K562 (cell line): ENCODE results near the gene CSTF1. TPM values are rescaled to one million over a fixed set of nuclear protein-coding genes. Genes with fewer than 3 reads are reported as not detected.

Experiments
- C11orf30 ChIP-seq: fragments of 450-650 bp; IDR thresholded peaks from 2 replicates; pipeline ENCODE4 v1.6.1; 2016; ENCODE audit warnings: low read depth, mild to moderate bottlenecking
- ERF ChIP-seq: fragments of 450-650 bp; formaldehyde crosslinking; IDR thresholded peaks from 2 replicates; pipeline ENCODE4 v1.4.0; 2020; ENCODE audit warnings: mild to moderate bottlenecking, mixed read lengths
- JUND ChIP-seq, 2 experiments: IDR thresholded peaks; 2 replicates in 1 of 2; 3 replicates in 1 of 2; pipeline ENCODE4 v1.6.1; 2011; ENCODE audit warnings: borderline replicate concordance in 2 of 2, low read depth in 2 of 2, low read length in 2 of 2, improper control_type of control experiment in 1 of 2, missing biosample characterization in 1 of 2, missing genetic modification characterization in 1 of 2, missing genetic modification reagents in 1 of 2
- MCM3 ChIP-seq: fragments of 450-650 bp; IDR thresholded peaks from 2 replicates; pipeline ENCODE4 v1.6.1; 2016
- PCBP1 ChIP-seq: fragments of 200-400 bp; formaldehyde crosslinking; IDR thresholded peaks from 2 replicates; pipeline ENCODE4 v1.6.1; 2018; ENCODE audit warnings: mild to moderate bottlenecking, low read depth, low read length; ENCODE audit not compliant: poor library complexity, severe bottlenecking
- POLR2A ChIP-seq: fragments of 450-650 bp; conservative IDR thresholded peaks from 2 replicates; pipeline ENCODE4 v1.6.1; 2016
- POLR2AphosphoS2 ChIP-seq: IDR thresholded peaks from 2 replicates; pipeline ENCODE4 v1.6.1; 2012; ENCODE audit warnings: low read length, improper control_type of control experiment
- ZZZ3 ChIP-seq: fragments of 450-650 bp; IDR thresholded peaks from 2 replicates; pipeline ENCODE4 v1.6.1; 2016; ENCODE audit warnings: antibody characterized with exemption, mild to moderate bottlenecking, moderate library complexity
- polyA plus RNA-seq, 8 experiments: library from polyadenylated mRNA; depleted of rRNA in 4 of 8; stranded (reverse) in 5 of 8; unstranded in 3 of 8; fragments of >200 nt; fragmentation: Nextera tagmentation in 2 of 8; fragmentation: Illumina TruSeq in 1 of 8; extraction: Ambion mirVana in 2 of 8; extraction: Trizol in 1 of 8; gene quantifications; 2 replicates each; pipeline versions ENCODE4 v1.2.1 to v1.2.3, GENCODE V29; 2011 to 2014; ENCODE audit warnings: inconsistent platforms in 1 of 8, missing spikeins in 1 of 8
- total RNA-seq, 7 experiments: library from RNA; depleted of rRNA in 6 of 7; stranded (reverse); fragments of >200 nt in 6 of 7; fragmentation: Illumina TruSeq in 2 of 7; extraction: Trizol in 2 of 7; gene quantifications; 2 replicates each; pipeline versions ENCODE4 v1.2.1 to v1.2.3, GENCODE V29; 2011 to 2021; ENCODE audit warnings: low replicate concordance in 1 of 7
- TF ChIP-seq, protein P1 (sequence below): fragments of 450-650 bp; IDR thresholded peaks from 2 replicates; pipeline ENCODE4 v1.6.1; 2016; ENCODE audit warnings: antibody characterized with exemption
- TF ChIP-seq, protein P2 (sequence below): sonication (generic); formaldehyde crosslinking; IDR thresholded peaks from 2 replicates; pipeline ENCODE4 v1.8.0; 2022; ENCODE audit warnings: mild to moderate bottlenecking, missing genetic modification reagents
- TF ChIP-seq, protein P3 (sequence below): fragments of 250-450 bp; sonication (Bioruptor Pico); IDR thresholded peaks from 2 replicates; pipeline ENCODE4 v1.8.0; 2021; ENCODE audit warnings: moderate library complexity, mild to moderate bottlenecking, inconsistent platforms
- TF ChIP-seq, protein P4 (sequence below), 2 experiments: fragments of 450-650 bp; IDR thresholded peaks; 2 replicates each; pipeline ENCODE4 v1.6.1; 2018; ENCODE audit warnings: mild to moderate bottlenecking in 2 of 2, low read depth in 1 of 2; ENCODE audit not compliant: partially characterized antibody in 2 of 2
- TF ChIP-seq, protein P5 (sequence below), 3 experiments: IDR thresholded peaks in 2 of 3; conservative IDR thresholded peaks in 1 of 3; 2 replicates each; pipeline ENCODE4 v1.5.1; 2011 to 2012; ENCODE audit warnings: low read length in 3 of 3, mild to moderate bottlenecking in 3 of 3, control low read depth in 2 of 3, improper control_type of control experiment in 1 of 3, inconsistent platforms in 1 of 3, low read depth in 1 of 3, mixed read lengths in 1 of 3, moderate library complexity in 1 of 3; ENCODE audit not compliant: insufficient read depth in 2 of 3
- TF ChIP-seq, protein P6 (sequence below): sonication (generic); formaldehyde crosslinking; IDR thresholded peaks from 2 replicates; pipeline ENCODE4 v1.9.0; 2022; ENCODE audit warnings: mild to moderate bottlenecking, missing genetic modification reagents

CSTF1 gene
- total and polyA plus RNA-seq, 9 of the 15 experiments (the other 6 are each of a cell fraction or from before 2014, with no cell fraction given) = 30.8 to 110 (median 53.4) TPM

DNA sequence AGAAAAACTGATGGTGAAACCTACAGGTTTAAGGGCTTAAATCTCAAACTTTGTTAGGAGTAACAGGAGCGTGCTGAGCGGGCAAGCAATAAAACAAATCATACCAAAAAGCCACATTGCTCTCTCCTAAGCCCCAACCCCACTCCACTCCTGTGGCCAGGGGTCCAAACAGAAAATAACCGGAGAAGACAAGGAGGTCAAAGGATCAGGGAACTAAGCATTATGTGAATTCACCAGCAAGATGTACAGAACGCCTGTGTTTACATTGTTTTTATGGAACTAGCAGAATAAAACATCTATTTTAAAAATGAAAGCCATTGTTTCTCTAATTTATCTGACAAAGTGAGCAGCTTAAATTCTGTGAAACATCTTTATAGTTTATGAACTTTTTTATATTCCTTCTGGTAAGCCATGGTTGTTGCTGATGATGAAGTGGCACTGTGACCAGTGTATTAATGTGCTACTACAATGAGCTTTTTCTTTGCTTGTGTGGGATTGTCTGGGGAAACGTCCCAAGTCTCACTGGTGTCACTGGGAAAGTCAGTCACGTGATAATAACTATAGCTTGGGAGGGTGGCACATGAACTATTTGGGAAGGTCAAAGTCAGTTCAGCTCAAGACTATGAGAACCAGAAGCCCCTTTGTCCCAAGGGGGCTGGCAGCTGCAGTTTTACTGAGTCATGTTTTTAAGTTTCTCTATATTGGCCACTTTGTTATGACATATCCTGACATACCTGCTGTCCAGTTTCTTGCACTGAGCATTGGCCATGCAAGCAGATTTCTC lies 23.9 kb upstream of the CSTF1 start (continued):
- TF ChIP-seq, protein P1, sequence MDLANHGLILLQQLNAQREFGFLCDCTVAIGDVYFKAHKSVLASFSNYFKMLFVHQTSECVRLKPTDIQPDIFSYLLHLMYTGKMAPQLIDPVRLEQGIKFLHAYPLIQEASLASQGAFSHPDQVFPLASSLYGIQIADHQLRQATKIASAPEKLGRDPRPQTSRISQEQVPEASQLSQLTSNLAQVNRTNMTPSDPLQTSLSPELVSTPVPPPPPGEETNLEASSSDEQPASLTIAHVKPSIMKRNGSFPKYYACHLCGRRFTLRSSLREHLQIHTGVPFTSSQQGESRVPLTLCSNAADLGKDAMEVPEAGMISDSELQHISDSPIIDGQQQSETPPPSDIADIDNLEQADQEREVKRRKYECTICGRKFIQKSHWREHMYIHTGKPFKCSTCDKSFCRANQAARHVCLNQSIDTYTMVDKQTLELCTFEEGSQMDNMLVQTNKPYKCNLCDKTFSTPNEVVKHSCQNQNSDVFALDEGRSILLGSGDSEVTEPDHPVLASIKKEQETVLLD = no peak
- TF ChIP-seq ERF = 0 out of 2 replicates have a peak, but pooled peaks have one; percentile 25
- TF ChIP-seq, protein P2, sequence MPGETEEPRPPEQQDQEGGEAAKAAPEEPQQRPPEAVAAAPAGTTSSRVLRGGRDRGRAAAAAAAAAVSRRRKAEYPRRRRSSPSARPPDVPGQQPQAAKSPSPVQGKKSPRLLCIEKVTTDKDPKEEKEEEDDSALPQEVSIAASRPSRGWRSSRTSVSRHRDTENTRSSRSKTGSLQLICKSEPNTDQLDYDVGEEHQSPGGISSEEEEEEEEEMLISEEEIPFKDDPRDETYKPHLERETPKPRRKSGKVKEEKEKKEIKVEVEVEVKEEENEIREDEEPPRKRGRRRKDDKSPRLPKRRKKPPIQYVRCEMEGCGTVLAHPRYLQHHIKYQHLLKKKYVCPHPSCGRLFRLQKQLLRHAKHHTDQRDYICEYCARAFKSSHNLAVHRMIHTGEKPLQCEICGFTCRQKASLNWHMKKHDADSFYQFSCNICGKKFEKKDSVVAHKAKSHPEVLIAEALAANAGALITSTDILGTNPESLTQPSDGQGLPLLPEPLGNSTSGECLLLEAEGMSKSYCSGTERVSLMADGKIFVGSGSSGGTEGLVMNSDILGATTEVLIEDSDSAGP (CRISPR knock-in tag) = no peak
- TF ChIP-seq POLR2A = peak; percentile 68; the same call in 1 of the 2 replicates
- TF ChIP-seq, protein P3, sequence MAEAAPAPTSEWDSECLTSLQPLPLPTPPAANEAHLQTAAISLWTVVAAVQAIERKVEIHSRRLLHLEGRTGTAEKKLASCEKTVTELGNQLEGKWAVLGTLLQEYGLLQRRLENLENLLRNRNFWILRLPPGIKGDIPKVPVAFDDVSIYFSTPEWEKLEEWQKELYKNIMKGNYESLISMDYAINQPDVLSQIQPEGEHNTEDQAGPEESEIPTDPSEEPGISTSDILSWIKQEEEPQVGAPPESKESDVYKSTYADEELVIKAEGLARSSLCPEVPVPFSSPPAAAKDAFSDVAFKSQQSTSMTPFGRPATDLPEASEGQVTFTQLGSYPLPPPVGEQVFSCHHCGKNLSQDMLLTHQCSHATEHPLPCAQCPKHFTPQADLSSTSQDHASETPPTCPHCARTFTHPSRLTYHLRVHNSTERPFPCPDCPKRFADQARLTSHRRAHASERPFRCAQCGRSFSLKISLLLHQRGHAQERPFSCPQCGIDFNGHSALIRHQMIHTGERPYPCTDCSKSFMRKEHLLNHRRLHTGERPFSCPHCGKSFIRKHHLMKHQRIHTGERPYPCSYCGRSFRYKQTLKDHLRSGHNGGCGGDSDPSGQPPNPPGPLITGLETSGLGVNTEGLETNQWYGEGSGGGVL (CRISPR knock-in tag) = no peak
- TF ChIP-seq ZZZ3 = no peak
- TF ChIP-seq, protein P4, sequence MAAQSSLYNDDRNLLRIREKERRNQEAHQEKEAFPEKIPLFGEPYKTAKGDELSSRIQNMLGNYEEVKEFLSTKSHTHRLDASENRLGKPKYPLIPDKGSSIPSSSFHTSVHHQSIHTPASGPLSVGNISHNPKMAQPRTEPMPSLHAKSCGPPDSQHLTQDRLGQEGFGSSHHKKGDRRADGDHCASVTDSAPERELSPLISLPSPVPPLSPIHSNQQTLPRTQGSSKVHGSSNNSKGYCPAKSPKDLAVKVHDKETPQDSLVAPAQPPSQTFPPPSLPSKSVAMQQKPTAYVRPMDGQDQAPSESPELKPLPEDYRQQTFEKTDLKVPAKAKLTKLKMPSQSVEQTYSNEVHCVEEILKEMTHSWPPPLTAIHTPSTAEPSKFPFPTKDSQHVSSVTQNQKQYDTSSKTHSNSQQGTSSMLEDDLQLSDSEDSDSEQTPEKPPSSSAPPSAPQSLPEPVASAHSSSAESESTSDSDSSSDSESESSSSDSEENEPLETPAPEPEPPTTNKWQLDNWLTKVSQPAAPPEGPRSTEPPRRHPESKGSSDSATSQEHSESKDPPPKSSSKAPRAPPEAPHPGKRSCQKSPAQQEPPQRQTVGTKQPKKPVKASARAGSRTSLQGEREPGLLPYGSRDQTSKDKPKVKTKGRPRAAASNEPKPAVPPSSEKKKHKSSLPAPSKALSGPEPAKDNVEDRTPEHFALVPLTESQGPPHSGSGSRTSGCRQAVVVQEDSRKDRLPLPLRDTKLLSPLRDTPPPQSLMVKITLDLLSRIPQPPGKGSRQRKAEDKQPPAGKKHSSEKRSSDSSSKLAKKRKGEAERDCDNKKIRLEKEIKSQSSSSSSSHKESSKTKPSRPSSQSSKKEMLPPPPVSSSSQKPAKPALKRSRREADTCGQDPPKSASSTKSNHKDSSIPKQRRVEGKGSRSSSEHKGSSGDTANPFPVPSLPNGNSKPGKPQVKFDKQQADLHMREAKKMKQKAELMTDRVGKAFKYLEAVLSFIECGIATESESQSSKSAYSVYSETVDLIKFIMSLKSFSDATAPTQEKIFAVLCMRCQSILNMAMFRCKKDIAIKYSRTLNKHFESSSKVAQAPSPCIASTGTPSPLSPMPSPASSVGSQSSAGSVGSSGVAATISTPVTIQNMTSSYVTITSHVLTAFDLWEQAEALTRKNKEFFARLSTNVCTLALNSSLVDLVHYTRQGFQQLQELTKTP (IDR thresholded peaks at IDR 0.05; ENCODE audit: low read depth in 1 of 2, partially characterized antibody in 2 of 2) = no peak
- TF ChIP-seq JUND (IDR thresholded peaks at IDR 0.05; ENCODE audit: borderline replicate concordance, low read depth, low read length) = no peak
- no peak for TF ChIP-seq JUND (tag; IDR thresholded peaks at IDR 0.05; ENCODE audit: borderline replicate concordance, low read depth, low read length)
- TF ChIP-seq, protein P5, sequence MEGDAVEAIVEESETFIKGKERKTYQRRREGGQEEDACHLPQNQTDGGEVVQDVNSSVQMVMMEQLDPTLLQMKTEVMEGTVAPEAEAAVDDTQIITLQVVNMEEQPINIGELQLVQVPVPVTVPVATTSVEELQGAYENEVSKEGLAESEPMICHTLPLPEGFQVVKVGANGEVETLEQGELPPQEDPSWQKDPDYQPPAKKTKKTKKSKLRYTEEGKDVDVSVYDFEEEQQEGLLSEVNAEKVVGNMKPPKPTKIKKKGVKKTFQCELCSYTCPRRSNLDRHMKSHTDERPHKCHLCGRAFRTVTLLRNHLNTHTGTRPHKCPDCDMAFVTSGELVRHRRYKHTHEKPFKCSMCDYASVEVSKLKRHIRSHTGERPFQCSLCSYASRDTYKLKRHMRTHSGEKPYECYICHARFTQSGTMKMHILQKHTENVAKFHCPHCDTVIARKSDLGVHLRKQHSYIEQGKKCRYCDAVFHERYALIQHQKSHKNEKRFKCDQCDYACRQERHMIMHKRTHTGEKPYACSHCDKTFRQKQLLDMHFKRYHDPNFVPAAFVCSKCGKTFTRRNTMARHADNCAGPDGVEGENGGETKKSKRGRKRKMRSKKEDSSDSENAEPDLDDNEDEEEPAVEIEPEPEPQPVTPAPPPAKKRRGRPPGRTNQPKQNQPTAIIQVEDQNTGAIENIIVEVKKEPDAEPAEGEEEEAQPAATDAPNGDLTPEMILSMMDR (IDR thresholded peaks at IDR 0.05 in 2 of 3, conservative IDR thresholded peaks at IDR 0.05 in 1 of 3; ENCODE audit: insufficient read depth in 2 of 3, low read depth in 1 of 3, low read length in 3 of 3) = no peak
- TF ChIP-seq MCM3 = no peak
- TF ChIP-seq POLR2AphosphoS2 = 0 out of 2 replicates have a peak, but pooled peaks have one; percentile 20
- TF ChIP-seq PCBP1 = no peak
- 0 out of 2 replicates have a peak, but pooled peaks have one; percentile 12 for TF ChIP-seq C11orf30
- TF ChIP-seq, protein P6, sequence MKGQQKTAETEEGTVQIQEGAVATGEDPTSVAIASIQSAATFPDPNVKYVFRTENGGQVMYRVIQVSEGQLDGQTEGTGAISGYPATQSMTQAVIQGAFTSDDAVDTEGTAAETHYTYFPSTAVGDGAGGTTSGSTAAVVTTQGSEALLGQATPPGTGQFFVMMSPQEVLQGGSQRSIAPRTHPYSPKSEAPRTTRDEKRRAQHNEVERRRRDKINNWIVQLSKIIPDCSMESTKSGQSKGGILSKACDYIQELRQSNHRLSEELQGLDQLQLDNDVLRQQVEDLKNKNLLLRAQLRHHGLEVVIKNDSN (CRISPR knock-in tag) = peak; percentile 18; the same call in 1 of the 2 replicates
